HepG2 (cell line): Measurements from ENCODE around the gene MYH15. TPM values are rescaled to one million over a fixed set of nuclear protein-coding genes. Genes with fewer than 3 reads are reported as not detected.

ENCODE experiments used
- ATAC-seq: fragments of 200-7000 bp; cut with Tn5 transposase; 3 replicates; pipeline ENCODE4 v1.9.1; 2020; ENCODE audit warnings: mild to moderate bottlenecking, moderate library complexity
- BruUV-seq: library from RNA; stranded (reverse); fragments of 400-500 nt; replicated peaks from 2 replicates; lab custom pipeline; 2021; lab: Mats Ljungman, UMichigan
- CTCF ChIA-PET: fragments of 300-600 bp; formaldehyde crosslinking; extraction: SDS; loops from one replicate; lab custom pipeline; 2021; ENCODE audit warnings: low total read pairs, inconsistent platforms, low intra/inter-chr PET ratio; lab: Yijun Ruan, JAX
- POLR2A ChIA-PET: fragments of 350-600 bp; sonication (Branson Sonifier 250); formaldehyde crosslinking; loops from one replicate; lab custom pipeline; 2020; ENCODE audit warnings: antibody characterized with exemption, inconsistent platforms; lab: Yijun Ruan, JAX
- DNase-seq: peaks from one replicate; pipeline ENCODE4 v3.0.0-alpha.2; 2015; ENCODE audit warnings: low spot score
- FAIRE-seq: peaks from 3 replicates; lab custom pipeline; 2011; peaks lifted over from hg19 to GRCh38; lab: Jason Lieb, UNC
- H2AFZ ChIP-seq: one replicate; pipeline ENCODE4 v1.6.1; 2011; ENCODE audit warnings: low read length, inconsistent platforms
- H3K27ac ChIP-seq: fragments of 300-600 bp; 3 replicates; pipeline ENCODE4 v1.8.0; 2011; ENCODE audit warnings: mixed run types, mild to moderate bottlenecking, mixed read lengths, low read length, inconsistent platforms; ENCODE audit not compliant: insufficient read depth; ENCODE audit errors: extremely low read length
- H3K27me3 ChIP-seq, 2 experiments: fragments of 200-600 bp in 1 of 2; 2 replicates in 1 of 2; 3 replicates in 1 of 2; pipeline versions ENCODE4 v1.6.0 to v1.8.0; 2011; ENCODE audit warnings: low read length in 2 of 2, mild to moderate bottlenecking in 2 of 2, moderate library complexity in 2 of 2, inconsistent platforms in 1 of 2; ENCODE audit not compliant: insufficient read depth in 2 of 2, control insufficient read depth in 1 of 2
- H3K36me3 ChIP-seq, 2 experiments: fragments of 200-600 bp in 1 of 2; replicated peaks in 1 of 2; 2 replicates in 1 of 2; 3 replicates in 1 of 2; pipeline versions ENCODE4 v1.5.1 to v1.8.0; 2011; ENCODE audit warnings: low read length in 2 of 2, inconsistent platforms in 1 of 2; ENCODE audit not compliant: insufficient read depth in 2 of 2, control insufficient read depth in 1 of 2
- H3K4me1 ChIP-seq: 2 replicates; pipeline ENCODE4 v1.5.1; 2012; ENCODE audit warnings: low read length, inconsistent platforms; ENCODE audit not compliant: insufficient read depth
- H3K4me2 ChIP-seq: 2 replicates; pipeline ENCODE4 v1.6.0; 2011; ENCODE audit warnings: low read depth, low read length, inconsistent platforms
- H3K4me3 ChIP-seq, 3 experiments: fragments of 200-600 bp in 1 of 3; sonication (generic), shearing (Covaris generic) in 1 of 3; replicated peaks in 1 of 3; 2 replicates each; pipeline ENCODE4 v1.5.1; 2011 to 2016; ENCODE audit warnings: low read length in 3 of 3, inconsistent platforms in 2 of 3, low read depth in 2 of 3, mild to moderate bottlenecking in 2 of 3, control low read depth in 1 of 3, mixed read lengths in 1 of 3; ENCODE audit not compliant: insufficient read depth in 1 of 3
- H3K79me2 ChIP-seq: one replicate; pipeline ENCODE4 v1.6.1; 2011; ENCODE audit warnings: low read length, inconsistent platforms; ENCODE audit not compliant: insufficient read depth
- H3K9ac ChIP-seq: 2 replicates; pipeline ENCODE4 v1.6.0; 2011; ENCODE audit warnings: mild to moderate bottlenecking, low read depth, low read length, inconsistent platforms; ENCODE audit not compliant: insufficient read depth
- H3K9me3 ChIP-seq: 2 replicates; pipeline ENCODE4 v1.5.1; 2012; ENCODE audit warnings: mild to moderate bottlenecking, low read length
- H4K20me1 ChIP-seq: 2 replicates; pipeline ENCODE4 v1.6.0; 2011; ENCODE audit warnings: inconsistent platforms, mild to moderate bottlenecking, low read length, moderate library complexity; ENCODE audit not compliant: insufficient read depth
- GLI4 ChIP-seq: sonication (generic); formaldehyde crosslinking; IDR thresholded peaks from 2 replicates; pipeline ENCODE4 v1.5.1; 2020; ENCODE audit warnings: missing genetic modification reagents, mild to moderate bottlenecking, moderate library complexity, borderline replicate concordance
- KAT7 ChIP-seq: IDR thresholded peaks from 2 replicates; pipeline ENCODE4 v1.6.1; 2018; ENCODE audit warnings: borderline replicate concordance, missing compliant biosample characterization
- KLF9 ChIP-seq: IDR thresholded peaks from 2 replicates; pipeline ENCODE4 v1.6.1; 2016; ENCODE audit warnings: low read depth
- MAFK ChIP-seq, 2 experiments: IDR thresholded peaks in 1 of 2; conservative IDR thresholded peaks in 1 of 2; 2 replicates each; pipeline ENCODE4 v1.6.1; 2011; ENCODE audit warnings: improper control_type of control experiment in 2 of 2, low read length in 2 of 2
- RORA ChIP-seq: sonication (generic); formaldehyde crosslinking; IDR thresholded peaks from 2 replicates; pipeline ENCODE4 v1.5.0; 2020; ENCODE audit warnings: mild to moderate bottlenecking, missing genetic modification reagents, moderate library complexity
- SETDB1 ChIP-seq: sonication (generic); formaldehyde crosslinking; IDR thresholded peaks from 2 replicates; pipeline ENCODE4 v1.5.1; 2020; ENCODE audit warnings: missing genetic modification reagents, mild to moderate bottlenecking, borderline replicate concordance
- SOX13 ChIP-seq, 3 experiments: fragments of 450-650 bp in 1 of 3; sonication (generic) in 1 of 3; formaldehyde crosslinking in 1 of 3; IDR thresholded peaks in 2 of 3; conservative IDR thresholded peaks in 1 of 3; 2 replicates each; pipeline versions ENCODE4 v1.5.0 to v1.6.1; 2016 to 2020; ENCODE audit warnings: antibody characterized with exemption in 1 of 3, mild to moderate bottlenecking in 1 of 3, missing compliant biosample characterization in 1 of 3, missing genetic modification reagents in 1 of 3, moderate library complexity in 1 of 3
- SOX5 ChIP-seq: IDR thresholded peaks from 2 replicates; pipeline ENCODE4 v1.6.1; 2016; ENCODE audit warnings: borderline replicate concordance
- XBP1 ChIP-seq: sonication (generic); formaldehyde crosslinking; IDR thresholded peaks from 2 replicates; pipeline ENCODE4 v1.5.0; 2020; ENCODE audit warnings: missing genetic modification reagents
- ZBTB40 ChIP-seq, 2 experiments: fragments of 450-650 bp in 1 of 2; sonication (generic) in 1 of 2; formaldehyde crosslinking in 1 of 2; IDR thresholded peaks; 2 replicates each; pipeline versions ENCODE4 v1.6.1 to v1.8.0; 2016 to 2022; ENCODE audit warnings: antibody characterized with exemption in 1 of 2, mild to moderate bottlenecking in 1 of 2, missing genetic modification reagents in 1 of 2
- ZNF205 ChIP-seq: IDR thresholded peaks from 2 replicates; pipeline ENCODE4 v1.6.1; 2018; ENCODE audit warnings: missing biosample characterization, missing genetic modification reagents
- ZNF569 ChIP-seq: sonication (generic); formaldehyde crosslinking; IDR thresholded peaks from 2 replicates; pipeline ENCODE4 v1.5.0; 2020; ENCODE audit warnings: mild to moderate bottlenecking, missing genetic modification reagents, moderate library complexity, borderline replicate concordance
- ZNF713 ChIP-seq: sonication (generic); formaldehyde crosslinking; IDR thresholded peaks from 2 replicates; pipeline ENCODE4 v1.4.0; 2020; ENCODE audit warnings: mild to moderate bottlenecking, missing genetic modification reagents
- ZNF83 ChIP-seq: sonication (generic); formaldehyde crosslinking; IDR thresholded peaks from 2 replicates; pipeline ENCODE4 v1.4.0; 2020; ENCODE audit warnings: missing genetic modification reagents, mild to moderate bottlenecking, borderline replicate concordance
- in situ Hi-C: cut with HindIII; loops from 2 replicates; pipeline ENCODE4 v1.10.0; 2017; ENCODE audit warnings: low pct_unique_long_range_greater_than_20kb; ENCODE audit not compliant: extremely low pct_ligation_motif_present
- intact Hi-C: fragments of 100-400 bp; cut with micrococcal nuclease; formaldehyde crosslinking; loops from one replicate; pipeline ENCODE4 v1.10.0; 2022; ENCODE audit not compliant: unreplicated experiment
- polyA plus RNA-seq, 8 experiments: library from polyadenylated mRNA; depleted of rRNA in 3 of 8; stranded (reverse) in 7 of 8; unstranded in 1 of 8; fragments of >200 nt; fragmentation: Illumina TruSeq in 4 of 8; extraction: Trizol in 4 of 8; gene quantifications; 2 replicates each; pipeline versions ENCODE4 v1.2.1 to v1.2.3, GENCODE V29; 2011 to 2016; ENCODE audit warnings: low read depth in 4 of 8, missing spikeins in 1 of 8, mixed read lengths in 1 of 8; ENCODE audit not compliant: insufficient read depth in 1 of 8
- total RNA-seq, 5 experiments: library from RNA; depleted of rRNA; stranded (reverse); fragments of >200 nt; fragmentation: Illumina TruSeq; extraction: Trizol; gene quantifications; 2 replicates each; pipeline ENCODE4 v1.2.3, GENCODE V29; 2016; ENCODE audit warnings: low read depth in 1 of 5
- TF ChIP-seq, protein P1 (sequence below), 2 experiments: fragments of 450-650 bp in 1 of 2; sonication (generic) in 1 of 2; formaldehyde crosslinking; IDR thresholded peaks; 2 replicates each; pipeline versions ENCODE4 v1.5.0 to v1.8.0; 2020 to 2022; ENCODE audit warnings: mild to moderate bottlenecking in 1 of 2, missing genetic modification reagents in 1 of 2

The MYH15 gene
- total and polyA plus RNA-seq, 2 of the 13 experiments (the other 11 are each of a cell fraction or from before 2014, with no cell fraction given), result 0.03 to 0.09 TPM

DNA sequence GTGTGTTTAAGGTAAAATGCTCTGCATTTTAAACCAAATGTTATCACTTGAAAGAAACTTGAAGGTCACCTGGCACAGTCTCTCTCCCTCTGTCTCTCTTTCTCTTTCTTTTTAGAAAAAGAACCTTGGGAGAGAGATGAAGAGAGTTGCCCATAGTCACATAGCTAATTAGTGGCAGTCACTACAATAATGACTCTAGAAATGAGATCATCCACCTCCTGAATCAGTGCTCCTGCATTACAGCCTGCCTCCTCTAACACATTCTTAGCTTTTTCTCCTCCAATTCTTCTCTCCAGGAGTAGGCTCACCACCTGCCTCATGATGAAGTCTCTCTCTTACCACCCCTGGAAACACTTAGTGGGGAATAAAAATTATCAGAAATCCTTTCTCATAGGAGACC, 2.5 kb downstream of the MYH15 start:
- in situ Hi-C loops (no loop called here), intact Hi-C loops (no loop called here)
- CTCF ChIA-PET, result no interaction called here
- Histone ChIP-seq H4K20me1 (no peaks in the 10 kb centered on the region), H3K4me3 (no peak overlapping the region), H3K4me2 (no peak overlapping the region), H3K79me2 (no peaks in the 10 kb centered on the region), H3K4me1 (no peaks in the 10 kb centered on the region), H2AFZ (no peak overlapping the region), H3K27ac (no peak overlapping the region), H3K9me3 (no peaks in the 10 kb centered on the region), H3K36me3 (no peaks in the 10 kb centered on the region), H3K27me3 (no peaks in the 10 kb centered on the region; a peak in 1 of 5 replicates), H3K9ac (no peak overlapping the region)
- BruUV-seq, result no TSS peak
- POLR2A ChIA-PET, result no interaction called here
- DNase-seq, result no peak
- ATAC-seq, result no peak
- FAIRE-seq, result no peak
- no peak for TF ChIP-seq MAFK (conservative IDR thresholded peaks at IDR 0.05 in 1 of 2, IDR thresholded peaks at IDR 0.05 in 1 of 2; ENCODE audit: low read length in 2 of 2)
- no peak for TF ChIP-seq SOX5 (CRISPR knock-in tag)
- TF ChIP-seq ZNF83 (CRISPR knock-in tag), result no peak
- no peak for TF ChIP-seq SETDB1 (CRISPR knock-in tag)
- TF ChIP-seq ZNF569 (CRISPR knock-in tag), result no peak
- TF ChIP-seq RORA (CRISPR knock-in tag), result no peak
- TF ChIP-seq KLF9 (CRISPR knock-in tag), result no peak
- TF ChIP-seq, protein P1, sequence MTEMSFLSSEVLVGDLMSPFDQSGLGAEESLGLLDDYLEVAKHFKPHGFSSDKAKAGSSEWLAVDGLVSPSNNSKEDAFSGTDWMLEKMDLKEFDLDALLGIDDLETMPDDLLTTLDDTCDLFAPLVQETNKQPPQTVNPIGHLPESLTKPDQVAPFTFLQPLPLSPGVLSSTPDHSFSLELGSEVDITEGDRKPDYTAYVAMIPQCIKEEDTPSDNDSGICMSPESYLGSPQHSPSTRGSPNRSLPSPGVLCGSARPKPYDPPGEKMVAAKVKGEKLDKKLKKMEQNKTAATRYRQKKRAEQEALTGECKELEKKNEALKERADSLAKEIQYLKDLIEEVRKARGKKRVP (CRISPR knock-in tag; IDR thresholded peaks at IDR 0.05), result no peak
- TF ChIP-seq KAT7 (CRISPR knock-in tag), result no peak
- no peak for TF ChIP-seq ZNF713 (CRISPR knock-in tag)
- TF ChIP-seq XBP1 (CRISPR knock-in tag), result no peak
- TF ChIP-seq ZBTB40 (IDR thresholded peaks at IDR 0.05), result no peak
- TF ChIP-seq ZBTB40 (CRISPR knock-in tag; IDR thresholded peaks at IDR 0.05), result no peak
- TF ChIP-seq ZNF205 (CRISPR knock-in tag), result no peak
- no peak for TF ChIP-seq SOX13 (IDR thresholded peaks at IDR 0.05)
- TF ChIP-seq SOX13 (CRISPR knock-in tag; conservative IDR thresholded peaks at IDR 0.05 in 1 of 2, IDR thresholded peaks at IDR 0.05 in 1 of 2), result no peak
- no peak for TF ChIP-seq GLI4 (CRISPR knock-in tag)
